Subcutaneous adipose tissue (tissue), 4 donors: Measurements from ENCODE around the gene SHMT1. TPM values are rescaled to one million over a fixed set of nuclear protein-coding genes. Genes with fewer than 3 reads are reported as not detected.

Experiments
- total RNA-seq, 4 donors: library from RNA; depleted of rRNA; stranded (reverse); fragments of >200 nt; gene quantifications; one replicate each; pipeline ENCODE4 v1.1.0, GENCODE V29; 2016
- TF ChIP-seq, protein P1 (sequence below): fragments of 450-650 bp; IDR thresholded peaks from one replicate; pipeline ENCODE4 v1.5.1; 2016; ENCODE audit warnings: low read depth, mild to moderate bottlenecking, control low read depth, antibody characterized with exemption, moderate library complexity

The SHMT1 gene
- 100 to 1,000 TPM in 2 of 4 donors, 10 to 100 TPM in 2; 88.1 to 257 (median 104) TPM for total RNA-seq

DNA sequence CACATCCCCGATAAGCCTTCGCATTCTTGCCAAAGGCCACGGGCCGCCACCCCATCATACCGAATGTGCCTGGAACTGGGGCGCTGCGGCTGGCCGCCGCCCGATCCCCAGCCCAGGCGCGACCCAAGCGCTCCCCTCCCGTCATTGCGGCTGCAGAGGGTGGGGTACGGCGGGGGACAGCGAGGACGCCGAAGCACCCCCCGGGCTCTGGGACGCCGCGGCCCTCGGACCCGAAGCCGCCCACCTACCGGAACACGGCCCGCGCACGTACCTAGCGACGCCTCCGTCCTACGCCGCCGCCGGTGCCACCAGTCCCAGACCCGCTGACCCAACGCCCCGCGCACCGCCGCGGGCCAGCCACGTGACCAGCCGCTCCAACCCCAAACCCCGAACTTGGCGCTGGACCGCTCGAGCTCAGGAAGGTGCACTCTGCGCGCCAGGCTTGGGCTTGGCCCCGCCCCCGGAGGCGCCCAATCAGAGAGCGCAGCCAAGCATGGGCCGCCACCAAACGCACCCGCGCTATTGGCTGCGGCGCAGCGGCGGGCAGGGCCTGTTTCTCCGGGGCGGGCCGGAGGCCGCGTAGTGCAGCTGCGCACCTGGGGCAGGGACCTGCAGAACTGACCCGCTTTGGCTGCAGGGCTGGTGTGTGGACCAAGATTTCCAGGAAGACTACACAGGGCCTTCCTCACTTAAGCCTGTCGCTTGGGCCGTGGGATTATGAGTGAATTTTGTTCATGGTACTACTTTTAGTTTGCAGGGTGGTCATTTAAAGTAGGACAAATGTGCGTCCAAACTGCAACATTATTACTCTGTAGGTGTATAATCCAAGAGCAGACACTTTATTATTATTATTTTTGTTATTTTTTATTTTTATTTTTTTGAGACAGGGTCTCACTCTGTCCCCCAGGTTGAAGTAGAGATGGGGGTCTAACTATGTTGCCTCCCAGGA is at the start of gene SHMT1:
TSS of gene SHMT1 (minus strand) at position 450 of the 949 bp plus-strand sequence. CDS start 7,569 bp downstream, outside the sequence.
- TF ChIP-seq, protein P1, sequence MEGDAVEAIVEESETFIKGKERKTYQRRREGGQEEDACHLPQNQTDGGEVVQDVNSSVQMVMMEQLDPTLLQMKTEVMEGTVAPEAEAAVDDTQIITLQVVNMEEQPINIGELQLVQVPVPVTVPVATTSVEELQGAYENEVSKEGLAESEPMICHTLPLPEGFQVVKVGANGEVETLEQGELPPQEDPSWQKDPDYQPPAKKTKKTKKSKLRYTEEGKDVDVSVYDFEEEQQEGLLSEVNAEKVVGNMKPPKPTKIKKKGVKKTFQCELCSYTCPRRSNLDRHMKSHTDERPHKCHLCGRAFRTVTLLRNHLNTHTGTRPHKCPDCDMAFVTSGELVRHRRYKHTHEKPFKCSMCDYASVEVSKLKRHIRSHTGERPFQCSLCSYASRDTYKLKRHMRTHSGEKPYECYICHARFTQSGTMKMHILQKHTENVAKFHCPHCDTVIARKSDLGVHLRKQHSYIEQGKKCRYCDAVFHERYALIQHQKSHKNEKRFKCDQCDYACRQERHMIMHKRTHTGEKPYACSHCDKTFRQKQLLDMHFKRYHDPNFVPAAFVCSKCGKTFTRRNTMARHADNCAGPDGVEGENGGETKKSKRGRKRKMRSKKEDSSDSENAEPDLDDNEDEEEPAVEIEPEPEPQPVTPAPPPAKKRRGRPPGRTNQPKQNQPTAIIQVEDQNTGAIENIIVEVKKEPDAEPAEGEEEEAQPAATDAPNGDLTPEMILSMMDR, result no peak

DNA sequence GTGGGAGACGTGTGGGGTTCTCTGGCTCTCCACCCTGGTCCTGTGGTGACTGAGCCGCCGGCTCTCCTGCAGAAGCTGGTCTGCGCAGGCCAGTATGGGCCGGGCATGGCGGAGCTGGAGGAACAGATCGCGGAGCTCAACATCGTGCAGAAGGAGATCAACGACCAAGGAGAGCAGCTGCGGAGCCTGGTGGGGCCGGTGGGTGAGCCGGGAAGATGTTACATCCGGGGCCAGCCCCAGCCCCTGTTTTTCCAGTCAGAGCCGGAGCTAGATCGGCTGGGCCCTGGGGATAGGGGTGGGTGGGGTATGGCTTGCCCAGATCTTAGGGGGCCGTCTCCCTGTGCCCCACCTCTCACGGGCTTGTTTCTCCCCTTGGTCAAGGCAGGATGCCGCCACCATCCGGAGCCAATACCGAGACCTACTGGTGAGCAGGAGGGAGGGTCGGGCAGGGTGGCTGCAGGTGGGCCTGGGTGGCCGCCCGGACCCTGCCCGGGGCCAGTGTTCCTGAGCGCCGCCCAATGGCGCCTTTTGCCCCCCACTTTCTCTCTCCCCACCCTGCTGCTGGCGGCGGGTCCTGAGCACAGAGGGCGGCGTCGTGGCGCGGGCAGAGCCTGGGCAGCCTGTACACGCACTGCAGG is 19.2 kb upstream of the SHMT1 start:
- TF ChIP-seq, protein P1, result no peak

DNA sequence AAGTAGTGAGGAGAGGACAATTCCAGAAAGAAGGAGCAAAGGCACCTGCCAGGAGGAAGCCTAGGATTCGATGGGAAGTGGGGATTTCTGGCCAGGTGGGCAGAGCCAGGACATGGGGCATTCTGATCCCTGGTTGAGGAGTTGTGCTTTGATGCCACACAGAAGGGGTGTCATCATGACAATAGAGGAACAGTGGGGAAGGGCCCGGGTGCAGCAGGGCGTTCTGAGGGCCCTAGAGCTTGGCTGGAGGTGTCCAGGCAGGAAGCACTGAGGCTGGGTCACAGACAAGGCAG is 18.5 kb upstream of the SHMT1 start:
- TF ChIP-seq, protein P1, result no peak

DNA sequence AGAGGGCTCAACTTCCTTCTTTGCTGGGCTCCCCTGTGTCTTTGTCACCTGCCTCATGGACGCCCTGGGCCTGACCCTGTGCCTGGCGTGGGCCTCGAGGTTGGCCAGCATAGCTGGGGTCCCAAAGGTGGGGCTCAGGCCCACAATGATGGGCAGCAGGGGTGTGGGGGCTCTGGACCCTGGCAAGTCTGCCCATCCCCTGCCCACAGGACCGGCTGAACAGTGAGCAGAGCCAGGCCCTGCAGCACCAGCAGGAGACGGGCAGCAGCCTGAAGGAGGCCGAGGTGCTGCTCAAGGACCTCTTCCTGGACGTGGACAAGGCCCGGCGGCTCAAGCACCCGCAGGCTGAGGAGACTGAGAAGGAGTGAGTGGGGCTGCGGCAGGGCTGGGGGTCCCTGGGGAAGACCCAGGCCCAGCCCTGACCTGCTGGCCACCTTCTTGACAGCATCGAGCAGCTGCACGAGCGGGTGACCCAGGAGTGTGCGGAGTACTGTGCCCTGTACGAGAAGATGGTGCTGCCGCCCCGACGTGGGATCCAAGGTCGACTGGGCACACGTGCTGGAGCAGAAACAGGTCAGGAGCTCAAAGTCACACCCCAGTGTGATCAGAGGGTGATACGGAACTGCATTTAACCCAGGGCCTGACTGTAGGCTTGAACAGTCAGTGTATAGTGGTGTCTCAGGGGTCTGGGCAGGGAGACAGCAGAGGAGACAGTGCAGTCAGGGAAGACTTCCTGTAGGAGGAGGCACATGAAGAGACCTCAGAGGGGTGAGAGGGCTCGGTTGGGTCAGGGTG is 18.0 kb upstream of the SHMT1 start:
- TF ChIP-seq, protein P1, result no peak

DNA sequence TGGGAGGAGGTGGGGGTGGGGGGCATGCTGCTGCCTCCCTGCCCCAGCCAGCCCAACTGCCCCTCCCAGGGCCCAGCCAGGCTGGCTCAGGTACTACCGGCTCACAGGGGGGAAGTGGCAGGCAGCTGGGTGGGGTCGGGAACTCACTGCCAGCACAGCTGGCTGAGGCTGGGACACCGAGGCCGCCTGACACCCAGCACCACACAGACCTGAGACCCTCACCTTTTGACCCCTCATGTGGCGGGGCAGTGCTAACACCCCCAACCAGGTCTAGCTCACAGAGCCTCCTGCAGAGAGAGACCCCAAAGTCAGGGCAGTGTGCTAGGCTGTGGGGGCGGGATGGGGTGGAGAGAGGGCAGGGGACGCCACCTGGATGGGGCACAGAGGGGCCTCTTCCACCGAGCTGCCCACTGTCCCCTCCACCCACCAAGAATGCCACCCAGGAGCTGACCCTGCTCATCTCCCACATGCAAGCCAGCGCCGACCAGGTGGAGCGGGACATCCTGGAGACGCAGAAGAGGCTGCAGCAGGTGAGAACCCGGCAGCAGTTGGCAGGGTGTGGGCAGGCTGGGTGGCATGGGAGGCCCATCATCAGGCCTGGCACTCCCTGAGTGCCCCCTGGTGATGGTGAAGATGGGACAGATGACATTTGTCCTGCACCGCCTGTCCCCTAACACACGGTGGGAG is 17.3 kb upstream of the SHMT1 start:
- TF ChIP-seq, protein P1, result no peak

DNA sequence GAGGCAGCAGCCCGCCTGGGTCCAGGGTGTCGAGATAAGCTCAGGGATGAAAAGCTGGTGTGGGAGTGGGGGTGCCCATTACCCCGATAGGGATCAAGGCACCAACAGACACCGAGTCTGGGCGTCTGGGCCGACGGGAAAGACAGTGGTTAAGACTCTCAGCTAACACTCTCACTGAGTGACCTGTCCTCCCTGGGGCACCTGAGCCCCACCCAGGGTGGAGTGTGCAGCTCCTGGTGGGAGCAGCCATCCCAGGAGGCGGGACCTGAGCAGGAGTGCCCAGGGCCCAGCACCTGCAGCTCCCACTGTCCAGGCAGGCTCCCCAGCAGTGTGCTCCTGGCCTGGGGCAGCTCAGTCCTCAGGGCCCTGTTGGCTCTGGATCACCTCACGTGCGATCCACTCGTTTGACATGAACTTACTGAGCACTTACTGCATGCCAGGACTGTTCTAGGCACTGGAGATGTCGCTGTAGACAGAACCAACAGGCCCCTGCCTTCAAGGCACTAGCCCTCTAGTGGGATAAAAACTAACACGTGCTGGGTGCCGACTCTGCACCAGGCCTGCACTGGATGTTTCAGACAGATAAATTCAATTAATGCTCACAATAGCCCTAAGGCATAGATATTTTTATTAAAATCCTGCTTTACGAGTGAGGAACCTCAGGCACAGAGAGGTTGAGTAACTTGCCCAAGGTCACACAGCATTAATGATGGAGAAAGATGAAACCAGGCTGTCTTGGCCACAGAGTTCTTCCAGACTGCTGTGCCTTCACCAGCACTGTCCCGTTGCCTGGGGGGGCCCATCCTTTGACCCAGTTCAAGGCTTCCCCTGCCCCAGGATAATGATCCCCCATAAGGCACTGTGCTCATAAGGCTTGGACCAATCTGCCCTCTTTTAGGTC is 16.1 kb upstream of the SHMT1 start:
- TF ChIP-seq, protein P1, result no peak
